GM21786 (cell line): ENCODE measurements around the gene SARDH.

ENCODE experiments used
- ATAC-seq: cut with Tn5 transposase; IDR thresholded peaks from one replicate; pipeline ENCODE4 v1.9.1; 2021; ENCODE audit not compliant: unreplicated experiment

Gene SARDH

DNA sequence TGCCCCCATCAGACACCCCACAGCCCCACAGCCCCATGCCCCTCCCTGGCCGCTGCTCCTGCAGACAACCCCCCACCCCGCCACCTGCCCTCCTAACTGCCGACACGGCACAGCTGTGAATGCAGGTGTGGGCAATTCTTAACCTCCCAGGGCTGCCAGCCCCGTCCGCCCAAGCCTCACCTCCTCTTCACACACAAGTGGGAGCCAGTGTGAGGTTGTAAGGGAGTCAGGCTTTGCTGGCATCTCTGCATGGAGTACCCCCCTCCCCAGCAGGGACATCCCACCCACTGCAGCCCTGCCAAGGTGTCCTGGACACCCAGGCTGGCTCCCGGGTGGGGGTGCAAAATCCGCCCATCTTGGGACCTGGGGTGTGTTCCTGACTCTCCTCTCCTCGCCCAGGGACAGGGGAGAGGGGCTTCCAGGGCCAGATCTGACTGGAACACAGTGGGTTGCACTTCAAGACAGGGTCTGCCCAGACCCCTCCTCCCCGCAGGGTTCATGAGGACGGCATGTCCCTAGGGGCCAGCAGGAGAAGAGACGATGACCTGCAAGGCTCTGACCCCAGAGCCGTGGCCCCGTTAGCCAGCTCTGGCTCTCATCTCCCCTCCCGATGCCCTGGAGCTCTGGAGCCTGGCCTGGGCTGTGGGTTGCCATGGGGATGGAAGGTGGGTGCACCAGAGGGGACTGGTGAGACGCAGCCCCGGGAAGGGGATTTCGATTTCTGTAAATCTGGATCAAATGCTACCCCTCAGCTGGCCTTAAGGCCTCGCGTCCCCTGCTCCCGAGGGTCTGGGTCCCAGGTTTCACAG, 34.4 kb downstream of the SARDH start:
- ATAC-seq: no peak

DNA sequence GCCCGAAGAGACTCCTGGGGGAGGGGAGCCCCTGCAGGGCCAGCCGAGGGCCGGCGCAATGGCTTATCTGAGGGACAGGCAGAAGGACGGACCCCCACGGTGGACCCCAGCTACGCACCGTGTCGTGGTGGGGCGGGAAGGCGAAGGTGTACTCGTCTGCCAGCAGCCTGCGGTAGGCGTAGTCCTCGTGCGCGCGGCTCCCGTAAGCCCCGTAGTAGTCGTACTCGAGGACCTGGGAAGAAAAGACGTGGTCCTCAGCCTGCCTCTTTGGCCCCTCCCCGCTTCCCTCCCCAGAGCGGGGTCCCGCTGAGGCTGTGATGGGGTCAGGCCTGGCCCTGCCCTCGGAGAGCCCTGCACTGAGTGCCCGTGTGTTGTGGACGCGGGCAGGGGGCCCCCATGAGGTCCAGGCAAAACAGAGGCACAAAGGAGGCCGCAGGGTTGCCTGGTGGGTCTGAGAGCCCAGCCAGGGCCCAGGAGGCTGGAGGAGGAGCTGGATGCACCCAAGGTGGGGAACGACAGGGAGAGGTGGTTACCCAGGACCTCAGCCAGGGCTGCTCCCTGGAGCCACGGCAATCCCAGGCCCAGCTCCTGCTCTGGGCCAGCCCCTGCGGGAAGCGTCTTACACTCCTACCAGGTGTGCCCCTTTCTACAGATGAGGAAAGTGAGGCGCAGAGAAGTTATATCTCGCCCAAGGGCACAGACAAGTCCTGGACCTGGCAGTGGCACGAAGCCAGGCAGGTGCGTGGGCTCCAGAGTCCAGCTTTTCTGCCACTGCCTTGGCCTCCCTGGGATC, 35.2 kb downstream of the SARDH start:
- ATAC-seq: no peak

DNA sequence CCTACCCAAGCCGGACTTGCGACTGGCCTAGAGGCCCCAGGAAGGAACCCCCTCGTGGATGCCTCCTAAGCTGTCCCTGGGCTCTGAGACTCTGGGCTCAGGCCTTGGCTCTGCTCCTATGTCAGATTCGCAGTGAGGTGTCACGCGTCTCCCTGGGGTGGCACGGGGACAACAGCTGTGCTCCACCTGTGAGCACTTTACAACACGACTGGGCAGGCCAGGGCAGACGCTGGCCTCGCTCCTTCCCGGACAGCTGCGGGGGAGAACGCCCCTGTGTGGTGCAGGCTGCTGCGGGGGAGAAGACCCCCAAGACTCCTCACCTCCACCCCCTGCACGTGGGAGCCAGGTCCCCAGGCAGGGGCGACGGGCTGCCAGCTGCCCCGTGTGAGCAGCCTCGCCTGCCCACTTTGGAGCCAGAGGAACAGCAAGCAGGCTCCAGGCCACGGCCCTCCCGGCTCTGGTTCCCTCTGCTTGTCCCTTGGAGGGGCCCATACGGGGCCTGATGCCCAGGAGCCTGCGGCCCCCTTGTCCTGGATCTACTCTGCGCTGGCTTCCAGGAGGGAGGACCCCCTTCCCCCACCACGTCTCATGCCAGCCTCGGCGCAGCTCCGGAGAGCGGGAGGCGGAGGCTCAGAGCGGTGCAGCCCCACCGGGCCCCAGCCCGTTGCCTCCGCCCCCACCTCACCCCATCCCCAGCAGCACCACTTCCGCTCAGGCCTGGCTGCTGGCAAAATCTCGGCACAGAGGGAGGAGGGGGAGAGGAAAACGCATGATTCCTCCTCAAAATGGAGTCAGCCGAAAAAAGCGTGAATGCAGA, 36.0 kb downstream of the SARDH start:
- ATAC-seq: no peak

DNA sequence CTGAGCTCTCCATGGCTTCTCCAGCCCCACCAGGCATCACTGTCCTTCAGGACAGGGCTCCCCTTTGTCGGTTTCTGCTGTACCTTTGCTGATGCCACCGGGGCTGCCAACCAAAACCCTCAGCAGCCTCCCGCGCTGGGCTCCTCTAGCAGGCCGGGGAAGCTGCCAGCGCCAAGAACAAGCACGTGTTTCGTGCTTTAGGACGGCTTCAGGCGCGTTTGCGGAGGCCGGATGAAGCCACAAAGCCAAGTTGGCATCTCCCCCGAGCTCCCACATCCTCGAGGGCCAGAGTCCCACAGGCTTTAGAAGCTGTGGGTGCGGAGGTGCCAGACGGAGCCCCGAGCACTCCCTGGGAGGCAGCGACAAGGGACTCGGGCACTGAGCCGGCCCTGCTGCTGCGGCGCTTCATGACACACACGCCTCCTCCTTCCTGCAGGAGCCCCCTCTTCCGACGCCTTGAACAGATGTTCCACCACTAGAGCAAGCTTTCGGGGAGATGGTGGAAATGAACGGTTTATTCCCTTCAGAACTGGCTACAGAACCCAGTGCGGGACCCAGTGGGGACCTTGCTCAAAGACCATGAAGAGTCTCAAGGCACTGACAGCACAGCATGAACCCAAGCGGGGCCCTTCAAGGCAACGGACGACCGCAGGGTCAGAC, 36.7 kb downstream of the SARDH start:
- no peak for ATAC-seq

DNA sequence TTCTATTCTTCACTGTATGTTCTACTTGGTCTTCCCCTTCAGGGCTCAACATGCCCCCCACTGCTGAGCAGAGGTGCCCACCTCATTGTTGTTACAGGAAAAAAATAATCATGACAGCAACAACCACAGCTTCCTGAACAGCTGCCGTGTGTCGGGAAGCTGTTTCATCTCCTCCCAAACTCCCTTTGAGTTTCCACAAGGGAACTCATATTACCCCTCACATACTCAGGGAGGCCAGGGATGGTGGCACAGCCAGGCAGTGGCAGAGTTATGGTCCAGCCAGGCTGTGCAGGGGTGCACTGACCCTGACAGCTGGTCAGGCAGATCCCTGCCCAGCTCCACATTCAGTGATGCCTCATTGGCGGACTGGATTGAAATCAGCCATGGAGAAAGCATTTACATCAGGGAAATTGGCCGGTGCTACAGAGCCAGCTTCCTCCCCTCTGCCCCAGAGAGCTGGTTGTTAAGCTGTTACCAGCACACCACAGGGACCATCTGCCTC, 37.3 kb downstream of the SARDH start:
- ATAC-seq: no peak

DNA sequence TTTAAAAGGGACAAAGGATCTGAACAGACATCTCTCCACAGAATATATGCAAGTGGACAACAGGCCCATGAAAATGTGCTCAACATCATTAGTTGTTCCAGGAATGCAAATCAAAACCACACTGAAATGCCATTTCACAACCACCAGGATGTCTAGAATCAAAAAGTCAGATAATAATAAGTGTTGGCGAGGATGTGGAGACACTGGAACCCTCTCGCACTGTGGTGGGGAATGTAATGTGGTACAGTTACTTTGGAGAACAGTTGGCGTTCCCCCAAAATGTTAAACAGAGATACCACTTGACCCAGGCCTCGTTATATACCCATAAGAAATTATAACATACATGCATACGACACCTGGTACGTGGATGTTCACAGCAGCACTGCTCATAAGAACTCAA, 38.6 kb downstream of the SARDH start:
- no peak for ATAC-seq

DNA sequence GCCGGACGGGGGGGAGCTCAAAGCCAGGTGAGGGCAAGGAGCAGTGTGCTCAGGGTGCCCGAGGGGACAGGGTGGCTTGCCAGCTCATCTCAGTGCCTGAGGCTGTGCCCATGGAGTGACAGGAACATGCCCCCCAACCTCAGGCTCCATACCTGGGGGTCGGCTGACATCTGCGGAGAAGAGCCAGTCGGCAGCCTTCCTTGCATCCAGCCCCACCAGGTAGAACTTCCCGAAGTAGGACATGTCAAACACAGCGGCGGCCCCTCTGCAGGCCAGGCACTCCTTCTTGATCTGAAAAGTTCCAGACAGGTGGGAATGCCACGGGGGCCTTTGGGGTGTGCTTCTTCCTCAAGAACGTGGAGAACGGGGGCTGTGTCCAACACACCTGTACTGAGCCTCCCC, 42.1 kb downstream of the SARDH start:
- ATAC-seq: no peak

DNA sequence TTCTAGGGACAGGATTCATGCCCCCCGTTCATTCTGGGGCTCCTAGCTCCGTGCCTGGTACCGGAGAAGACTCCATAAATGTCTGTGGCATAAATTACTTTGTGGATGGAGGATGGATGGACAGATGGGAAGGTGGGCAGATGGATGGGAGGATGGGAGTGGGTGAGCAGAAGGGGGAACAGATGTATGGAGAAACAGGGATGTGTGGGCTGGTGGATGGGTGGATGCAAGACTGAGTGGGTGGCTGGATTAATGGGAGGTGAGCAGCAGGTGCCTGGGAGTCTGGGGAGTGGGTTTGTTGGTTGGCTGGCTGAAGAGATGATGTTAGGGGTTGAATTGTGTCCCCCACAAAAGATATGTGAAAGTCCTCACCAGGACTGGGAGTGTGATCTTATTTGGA, 43.5 kb downstream of the SARDH start:
- ATAC-seq: no peak

DNA sequence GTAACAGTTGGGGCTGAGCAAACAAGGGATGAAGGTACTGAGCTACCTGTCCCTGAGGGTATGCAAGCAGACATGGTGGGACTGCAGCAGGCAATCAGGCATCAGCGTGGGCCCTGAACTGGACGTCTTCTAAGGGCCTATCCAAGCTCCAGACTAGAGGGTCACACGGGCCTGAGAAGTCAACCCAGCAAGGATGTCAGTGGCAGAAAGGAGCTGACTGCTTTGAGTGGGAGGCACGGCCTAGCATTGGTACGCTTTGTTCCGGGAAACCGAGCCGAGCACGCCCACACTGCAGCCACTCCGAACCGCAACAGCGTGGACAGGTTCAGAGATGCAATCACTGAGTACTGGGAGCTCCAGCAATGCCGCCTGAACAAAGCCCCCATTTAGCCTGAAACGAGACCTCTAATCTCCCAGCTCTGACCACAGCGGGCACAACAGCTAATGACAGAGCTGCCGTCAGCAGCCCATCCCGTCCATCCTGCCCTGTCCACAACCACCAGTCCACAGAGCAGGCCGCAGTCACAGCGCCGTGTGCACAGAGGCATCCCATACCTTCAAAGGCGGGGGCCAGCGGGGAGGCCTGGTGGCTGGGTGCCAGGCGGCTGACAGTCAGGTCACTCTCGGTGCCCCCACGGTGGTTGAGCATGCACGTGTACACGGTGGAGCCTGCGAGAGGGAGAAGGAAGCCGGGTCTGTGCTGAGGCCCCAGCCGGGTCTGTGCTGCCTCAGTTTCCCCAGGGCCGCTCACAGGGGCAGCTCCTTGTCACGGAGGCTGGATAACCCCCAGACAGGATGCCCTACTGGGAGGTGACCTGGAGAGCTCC, 44.2 kb downstream of the SARDH start:
- ATAC-seq: no peak

DNA sequence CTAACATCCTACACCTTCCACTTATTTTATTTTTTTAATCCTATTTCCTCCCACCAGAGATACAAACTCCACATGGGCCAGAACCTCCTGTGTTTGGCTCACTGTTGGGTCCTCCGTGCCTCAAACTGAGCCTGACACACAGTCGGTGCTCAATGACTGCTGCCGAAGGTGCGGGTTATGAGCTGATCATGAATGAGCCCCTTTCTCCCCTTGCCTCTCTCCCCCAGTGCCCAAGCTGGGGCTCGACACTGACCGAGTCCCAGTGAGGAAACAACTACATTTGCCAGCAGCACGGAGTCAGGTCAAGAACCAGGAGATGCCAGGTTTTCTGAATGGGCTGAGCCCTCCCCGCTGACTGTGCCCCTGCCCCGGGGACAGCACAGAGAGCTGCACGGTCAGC, 45.0 kb downstream of the SARDH start:
- no peak for ATAC-seq

DNA sequence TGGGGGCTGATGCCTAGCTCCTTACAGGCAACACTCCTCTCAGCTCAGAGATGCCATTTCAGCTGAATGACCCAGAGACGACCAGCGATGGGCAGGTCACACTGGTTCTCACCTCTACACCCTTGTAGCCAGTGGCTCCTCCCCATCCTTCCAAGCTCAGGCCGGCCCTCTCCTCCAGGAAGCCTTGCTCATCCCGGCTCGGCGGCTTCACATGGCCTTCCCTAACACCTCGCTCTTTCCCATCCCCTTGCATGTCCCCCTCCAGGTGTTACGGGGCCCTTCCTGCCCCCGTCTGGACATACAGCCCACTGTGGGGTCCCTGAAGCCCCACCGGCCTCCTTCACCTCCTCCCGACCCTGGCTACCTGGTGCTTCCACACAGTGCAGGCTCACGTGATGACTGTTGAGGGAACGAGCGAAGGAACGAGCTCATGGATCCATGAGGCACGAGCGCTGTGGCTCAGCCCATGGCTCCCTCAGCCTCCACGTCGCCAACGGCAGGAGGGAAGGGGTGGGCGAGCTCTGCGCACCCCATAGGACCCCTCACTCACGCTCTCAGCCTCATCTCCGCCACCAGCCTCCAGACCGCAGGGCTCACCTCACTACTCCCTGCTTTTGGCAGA, 45.7 kb downstream of the SARDH start:
- no peak for ATAC-seq

DNA sequence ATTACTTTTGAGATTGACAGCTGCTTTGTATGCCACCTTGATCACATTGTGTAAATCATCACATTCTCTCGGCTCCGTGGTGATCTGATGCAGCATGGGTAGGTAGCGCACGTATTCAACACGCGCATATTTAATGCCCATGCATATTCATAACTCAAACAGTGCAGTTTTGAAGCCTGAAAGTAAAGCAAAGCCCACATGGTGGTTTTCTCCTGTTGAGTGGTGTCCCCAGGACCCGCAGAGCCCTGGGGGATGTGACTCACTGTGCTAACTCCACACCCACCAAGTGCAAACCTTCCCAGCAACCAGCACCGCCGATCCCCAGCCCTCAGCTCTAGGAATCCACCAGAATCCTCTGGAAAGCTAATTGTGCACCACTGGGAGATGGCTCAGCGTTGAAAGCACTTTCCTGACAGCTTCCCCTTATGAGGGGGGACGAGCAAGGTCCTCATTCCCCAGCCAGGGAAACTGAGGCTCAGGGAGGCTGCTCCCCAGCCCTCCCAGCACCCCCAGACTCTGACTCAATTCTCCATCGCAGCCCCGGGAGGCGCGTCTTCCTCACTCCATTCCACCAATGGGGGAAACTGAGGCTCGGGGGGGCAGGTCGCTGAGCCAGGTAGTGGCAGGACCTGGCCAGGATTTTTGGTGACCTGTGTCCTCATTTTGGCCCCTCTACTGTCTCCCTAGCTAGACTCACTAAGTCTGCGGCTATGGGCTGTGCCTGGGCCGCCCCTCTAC, 46.4 kb downstream of the SARDH start:
- no peak for ATAC-seq

DNA sequence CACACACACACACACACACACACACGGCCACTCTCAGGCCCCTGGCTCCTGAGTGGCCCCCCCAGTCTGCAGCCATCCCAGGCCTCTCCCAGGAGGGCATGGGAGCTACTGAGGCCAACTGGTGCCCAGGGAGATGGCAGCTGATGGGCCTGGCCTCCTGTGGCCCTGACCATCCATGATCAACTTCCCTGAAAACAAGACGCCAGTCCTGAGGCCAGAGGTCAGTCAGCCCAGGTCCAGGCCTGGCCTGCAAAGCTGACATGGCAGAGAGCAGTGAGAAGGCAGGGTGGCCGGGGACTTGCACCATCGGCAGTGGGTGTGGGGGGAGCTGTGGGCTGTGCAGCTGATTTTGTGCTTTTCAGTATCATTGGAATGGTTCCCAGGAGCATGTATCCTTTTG, 47.0 kb downstream of the SARDH start:
- ATAC-seq: no peak

DNA sequence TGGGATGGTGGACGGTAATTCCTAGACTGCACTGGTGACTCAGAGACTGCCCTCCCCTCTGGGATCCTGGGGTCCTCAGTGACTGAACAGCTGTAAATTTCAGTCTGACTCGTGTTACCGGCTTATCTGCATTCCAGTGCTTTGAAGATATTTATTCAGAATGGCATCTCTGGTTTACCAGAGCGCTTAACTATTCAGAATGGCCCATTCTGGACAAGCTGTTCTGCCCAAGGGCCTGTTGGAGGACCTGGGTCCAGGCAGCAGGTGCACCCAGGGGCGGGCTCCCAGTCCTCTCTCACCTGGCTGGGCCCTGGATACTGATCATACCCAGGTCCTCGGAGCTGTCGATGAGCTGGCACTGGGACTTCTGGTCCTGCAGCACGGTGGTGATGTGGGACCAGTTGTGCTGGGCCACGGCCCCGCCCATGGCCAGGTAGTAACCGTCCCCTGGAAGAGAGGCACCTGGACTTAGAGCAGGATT, 48.0 kb downstream of the SARDH start:
- ATAC-seq: no peak

DNA sequence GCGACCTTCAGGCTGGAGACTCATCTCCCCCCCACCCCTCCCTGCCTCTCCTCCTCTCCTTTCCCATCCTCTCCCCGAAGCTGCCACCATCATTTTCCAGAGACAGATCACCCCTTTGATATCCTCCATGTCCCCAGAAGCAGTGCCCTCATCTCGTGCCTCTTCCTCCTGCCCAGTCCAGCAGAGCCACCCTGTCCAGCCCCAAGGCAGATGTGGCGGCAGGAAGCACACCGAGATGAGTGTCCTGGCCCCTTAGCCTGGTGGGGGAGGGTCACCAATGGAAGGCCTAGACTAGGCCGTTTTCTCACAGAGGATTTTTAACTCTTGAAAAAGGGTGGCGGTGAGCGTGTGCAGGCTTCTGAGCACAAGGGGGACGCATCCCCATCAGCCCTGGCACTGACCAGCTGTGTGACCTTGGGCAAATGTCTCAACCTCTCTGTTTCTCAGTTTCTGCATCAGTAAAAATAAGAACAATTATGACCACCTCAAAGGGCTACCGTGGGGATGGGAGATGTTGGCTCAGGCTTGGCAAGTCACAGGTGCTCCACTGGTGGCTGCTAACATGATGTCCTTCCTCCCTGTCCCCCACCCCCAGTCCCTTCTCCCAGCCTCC, 48.9 kb downstream of the SARDH start:
- no peak for ATAC-seq

DNA sequence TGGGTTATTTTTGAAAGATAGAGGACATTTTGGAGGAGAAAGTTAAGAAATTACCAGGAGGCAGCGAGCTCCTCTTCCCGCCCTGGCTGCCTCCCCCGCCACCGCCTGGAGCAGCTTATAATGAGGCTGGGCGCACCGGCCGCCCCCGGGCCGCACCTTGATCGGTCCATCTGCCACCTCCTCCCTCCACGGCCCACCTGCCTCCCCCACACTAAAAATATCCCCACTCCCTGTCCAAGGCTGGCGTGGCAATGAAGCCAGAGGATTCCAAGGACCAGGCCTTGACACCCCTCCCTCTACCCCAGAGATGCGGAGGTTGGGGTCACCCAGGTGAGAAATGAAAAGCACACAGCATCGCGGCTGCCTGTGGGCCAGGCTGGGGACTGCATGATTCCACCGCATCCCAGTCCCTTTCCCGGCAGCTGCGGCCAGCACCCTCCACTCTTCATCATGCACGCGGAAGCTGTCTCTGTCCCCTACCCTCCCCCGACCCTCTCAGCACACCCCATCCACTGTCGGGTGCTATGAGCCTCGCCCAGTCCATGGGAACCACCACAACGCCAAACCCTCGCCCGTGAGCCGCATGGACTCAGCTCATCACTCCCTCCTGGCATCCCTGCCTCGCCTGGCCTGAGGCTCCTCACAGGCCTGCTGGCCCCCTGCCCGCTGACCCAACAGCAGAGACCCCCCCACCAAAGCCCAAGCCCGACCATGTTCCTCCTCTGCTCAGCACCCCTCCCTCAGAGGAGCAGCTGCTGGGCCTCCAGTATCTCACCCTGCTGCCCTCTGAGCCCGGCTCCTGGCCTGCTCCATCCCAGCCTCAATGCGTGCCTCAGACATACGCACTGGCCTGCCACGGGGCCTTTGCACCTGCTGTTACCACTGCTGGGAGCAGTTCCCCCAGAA, 50.0 kb downstream of the SARDH start:
- ATAC-seq: no peak
